Spinal cord (tissue), 10 donors: Measurements from ENCODE around the gene NHERF2. TPM values are rescaled to one million over a fixed set of nuclear protein-coding genes. Genes with fewer than 3 reads are reported as not detected.
"Not testable (repeated sequence)": the region's sequence is repeated elsewhere in the genome, so short reads cannot be mapped to it uniquely, and the experiment has no call there.

Source experiments
- DNase-seq, 6 donors: peaks; one replicate each; pipeline versions ENCODE4 v3.0.0 to v3.0.0-alpha.2; 2013 to 2015; ENCODE audit warnings: low spot score in 6 of 6, low read depth in 4 of 6
- H3K27ac ChIP-seq: one replicate; pipeline ENCODE4 v1.5.1; 2013; ENCODE audit warnings: low read depth, low read length, control low read depth
- H3K27me3 ChIP-seq: one replicate; pipeline ENCODE4 v1.6.1; 2013; ENCODE audit warnings: low read length; ENCODE audit not compliant: control insufficient read depth, insufficient read depth
- H3K36me3 ChIP-seq: one replicate; pipeline ENCODE4 v1.6.1; 2013; ENCODE audit warnings: low read length; ENCODE audit not compliant: control insufficient read depth, insufficient read depth
- H3K4me1 ChIP-seq: one replicate; pipeline ENCODE4 v1.6.1; 2013; ENCODE audit warnings: low read length; ENCODE audit not compliant: control insufficient read depth, insufficient read depth
- H3K4me3 ChIP-seq: one replicate; pipeline ENCODE4 v1.5.1; 2013; ENCODE audit warnings: low read depth, low read length, control low read depth
- H3K9me3 ChIP-seq: one replicate; pipeline ENCODE4 v1.6.1; 2013; ENCODE audit warnings: low read length; ENCODE audit not compliant: control insufficient read depth, insufficient read depth
- WGBS: methylation state at CpG from one replicate; pipeline ENCODE4 v1.1.5; 2013; ENCODE audit warnings: missing lambda C conversion rate; ENCODE audit not compliant: insufficient coverage; 5-methylcytosine and 5-hydroxymethylcytosine counted together
- polyA plus RNA-seq, 2 donors: library from polyadenylated mRNA; unstranded; fragments of 120-200 nt; gene quantifications; one replicate each; pipeline ENCODE4 v1.2.1, GENCODE V29; 2013; ENCODE audit not compliant: insufficient read length in 2 of 2
- total RNA-seq, 2 donors: library from RNA; depleted of rRNA in 1 of 2; stranded (reverse); fragments of 120-200 nt in 1 of 2; fragments of >200 nt in 1 of 2; gene quantifications; one replicate each; pipeline versions ENCODE4 v1.2.3 to v1.2.4, GENCODE V29; 2013 to 2014
- donor health status: healthy.

The NHERF2 gene
- total and polyA plus RNA-seq, 4 donors: 25.6 to 95.7 (median 67.8) TPM

DNA sequence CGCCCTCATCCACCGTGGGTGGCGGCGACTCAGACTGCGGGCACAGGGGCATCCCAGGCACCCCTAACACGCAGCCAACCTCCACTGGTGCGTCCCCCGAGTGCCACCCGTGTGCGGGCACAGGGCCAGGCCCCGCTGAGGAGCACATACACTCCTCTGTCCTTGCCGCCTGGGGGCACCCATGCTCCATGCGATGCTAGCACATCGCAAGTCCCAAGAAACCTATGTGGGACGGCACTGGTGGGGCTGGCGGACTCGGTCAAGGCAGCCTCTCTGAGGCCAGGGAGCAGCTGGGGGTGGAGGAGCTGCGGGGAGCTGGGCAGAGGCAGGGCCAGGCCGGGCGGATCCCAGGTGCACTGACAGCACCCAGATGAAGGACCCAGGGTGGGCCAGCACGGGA is 21.1 kb upstream of the NHERF2 start:
- H3K36me3 ChIP-seq: peaks cover 79% of the 10 kb centered on the region
- H3K4me3 ChIP-seq: no peak overlapping the region
- DNase-seq: no peak
- H3K27me3 ChIP-seq: no peaks in the 10 kb centered on the region
- H3K4me1 ChIP-seq: peaks cover 64% of the 10 kb centered on the region
- no peaks in the 10 kb centered on the region for H3K9me3 ChIP-seq
- WGBS: 77% methylated on average over 21 of the region's 21 CpGs
- no peak overlapping the region for H3K27ac ChIP-seq

DNA sequence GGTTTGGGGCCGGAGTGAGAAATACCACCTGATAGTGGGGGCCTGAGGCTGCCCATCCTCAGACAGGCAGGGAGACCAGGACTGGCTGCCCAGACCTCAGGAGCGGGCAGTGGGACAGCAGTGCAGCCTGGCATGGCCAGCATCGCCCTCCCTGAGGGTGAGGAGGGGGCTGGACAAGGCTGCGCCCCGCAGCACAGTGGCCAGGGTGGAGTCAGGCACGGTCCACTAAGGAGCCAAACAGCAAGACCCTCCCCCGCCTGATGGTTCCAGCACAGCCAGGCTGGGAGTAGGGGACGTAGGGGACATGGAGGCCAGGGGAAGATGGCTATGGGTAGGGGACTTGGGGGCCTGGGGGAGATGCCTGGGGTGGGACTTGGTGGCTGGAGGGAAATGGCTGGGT is 20.4 kb upstream of the NHERF2 start:
- no peaks in the 10 kb centered on the region for H3K27me3 ChIP-seq
- H3K9me3 ChIP-seq: no peaks in the 10 kb centered on the region
- no peak for DNase-seq
- H3K4me3 ChIP-seq: no peak overlapping the region
- peaks cover 65% of the 10 kb centered on the region for H3K4me1 ChIP-seq
- WGBS: 88% methylated on average over 8 of the region's 8 CpGs
- H3K27ac ChIP-seq: no peak overlapping the region
- H3K36me3 ChIP-seq: peaks cover 72% of the 10 kb centered on the region

GRCh38 chr16:2007081-2007836 is 19.4 kb upstream of the NHERF2 start:
- Histone ChIP-seq H3K4me3 (no peak overlapping the region), H3K4me1 (peaks cover 65% of the 10 kb centered on the region), H3K9me3 (no peaks in the 10 kb centered on the region), H3K27me3 (no peaks in the 10 kb centered on the region), H3K27ac (no peak overlapping the region), H3K36me3 (peaks cover 63% of the 10 kb centered on the region)
- WGBS: 88% methylated on average over 16 of the region's 16 CpGs
- no peak for DNase-seq

- H3K27ac ChIP-seq: no peak overlapping the region
- DNase-seq: no peak
- peak overlapping the region; percentile 54 for H3K4me3 ChIP-seq
- H3K4me1 ChIP-seq: peaks cover 65% of the 10 kb centered on the region
- H3K36me3 ChIP-seq: peaks cover 55% of the 10 kb centered on the region
- H3K27me3 ChIP-seq: no peaks in the 10 kb centered on the region
- no peaks in the 10 kb centered on the region for H3K9me3 ChIP-seq
- WGBS: 85% methylated on average over 15 of the region's 15 CpGs
These were observed 18.6 kb upstream of the NHERF2 start for GRCh38 chr16:2008009-2008526.

GRCh38 chr16:2008631-2009163 is 18.0 kb upstream of the NHERF2 start:
- Histone ChIP-seq H3K9me3 (no peaks in the 10 kb centered on the region), H3K27ac (peak overlapping the region; percentile 52), H3K4me3 (peak overlapping the region; percentile 54), H3K27me3 (no peaks in the 10 kb centered on the region), H3K4me1 (peaks cover 60% of the 10 kb centered on the region), H3K36me3 (peaks cover 48% of the 10 kb centered on the region)
- DNase-seq: no peak
- WGBS: 5% methylated on average over 21 of the region's 23 CpGs

- peaks cover 43% of the 10 kb centered on the region for H3K36me3 ChIP-seq
- 0% methylated on average over 55 of the region's 55 CpGs for WGBS
- peak overlapping the region; percentile 52 for H3K27ac ChIP-seq
These were observed 17.5 kb upstream of the NHERF2 start for GRCh38 chr16:2009164-2009711.

GRCh38 chr16:2009791-2010510 is 16.8 kb upstream of the NHERF2 start, which contains the start of gene ZNF598:
TSS of gene ZNF598 (minus strand) at chr16:2009821.
- DNase-seq: peak in 5 of 6 donors; percentile 70 to 96 (median 83)
- Histone ChIP-seq H3K9me3 (no peaks in the 10 kb centered on the region), H3K27me3 (no peaks in the 10 kb centered on the region), H3K36me3 (peaks cover 36% of the 10 kb centered on the region), H3K27ac (peak within 1 kb of the TSS; percentile 78), H3K4me1 (peaks cover 48% of the 10 kb centered on the region), H3K4me3 (peak within 1 kb of the TSS; percentile 82)
- WGBS: 1% methylated on average over 52 of the region's 52 CpGs

More at GRCh38 chr16:2009164-2009711, 17.5 kb upstream of the NHERF2 start:
- Histone ChIP-seq H3K9me3 (no peaks in the 10 kb centered on the region), H3K27me3 (no peaks in the 10 kb centered on the region), H3K4me1 (peaks cover 55% of the 10 kb centered on the region), H3K4me3 (peak overlapping the region; percentile 54)
- DNase-seq: no peak

GRCh38 chr16:2011726-2012125 is 15.0 kb upstream of the NHERF2 start:
- H3K4me3 ChIP-seq: not testable (repeated sequence)
- WGBS: 50% methylated on average over 2 of the region's 9 CpGs

GRCh38 chr16:2013527-2013926 is 13.2 kb upstream of the NHERF2 start:
- H3K9me3 ChIP-seq: no peaks in the 10 kb centered on the region
- WGBS: 96% methylated on average over 13 of the region's 15 CpGs

More at GRCh38 chr16:2011726-2012125, 15.0 kb upstream of the NHERF2 start:
- not testable (repeated sequence) for DNase-seq, H3K27ac ChIP-seq, H3K27me3 ChIP-seq, H3K9me3 ChIP-seq
- Histone ChIP-seq H3K36me3 (peaks cover 18% of the 10 kb centered on the region), H3K4me1 (peaks cover 32% of the 10 kb centered on the region)

More at GRCh38 chr16:2013527-2013926, 13.2 kb upstream of the NHERF2 start:
- H3K4me1 ChIP-seq: peaks cover 14% of the 10 kb centered on the region
- H3K4me3 ChIP-seq: no peak overlapping the region
- DNase-seq: no peak
- H3K36me3 ChIP-seq: peaks cover 2% of the 10 kb centered on the region
- peaks cover 4% of the 10 kb centered on the region for H3K27me3 ChIP-seq
- H3K27ac ChIP-seq: no peak overlapping the region
